GM12801 (cell line): ENCODE measurements around the gene SLC30A1.

Source experiments
- TF ChIP-seq, protein P1 (sequence below): IDR thresholded peaks from one replicate; pipeline ENCODE4 v1.5.1; 2011; ENCODE audit warnings: control low read depth; ENCODE audit not compliant: insufficient read length; ENCODE audit errors: extremely low read depth

SLC30A1 gene

DNA sequence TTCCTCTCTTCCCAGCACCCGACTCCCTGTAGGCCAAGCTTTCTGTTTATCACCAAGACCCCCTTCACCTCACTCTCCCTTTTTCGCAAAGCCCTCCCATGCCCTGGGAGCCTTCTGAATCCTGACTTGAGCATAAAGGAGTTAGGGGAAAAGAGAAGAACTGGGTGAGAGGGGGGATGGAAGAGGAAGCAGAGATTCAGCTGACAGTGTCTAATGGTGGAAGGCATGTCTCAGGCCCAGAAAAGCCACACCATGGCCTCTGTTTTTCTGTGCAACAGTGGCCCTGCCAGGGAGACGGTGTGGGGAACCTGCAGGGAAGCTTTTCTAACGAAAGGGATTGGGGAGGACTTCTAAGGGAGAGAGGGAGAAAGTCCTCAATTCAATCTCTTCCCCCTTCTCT is 32.9 kb upstream of the SLC30A1 start:
- TF ChIP-seq, protein P1, sequence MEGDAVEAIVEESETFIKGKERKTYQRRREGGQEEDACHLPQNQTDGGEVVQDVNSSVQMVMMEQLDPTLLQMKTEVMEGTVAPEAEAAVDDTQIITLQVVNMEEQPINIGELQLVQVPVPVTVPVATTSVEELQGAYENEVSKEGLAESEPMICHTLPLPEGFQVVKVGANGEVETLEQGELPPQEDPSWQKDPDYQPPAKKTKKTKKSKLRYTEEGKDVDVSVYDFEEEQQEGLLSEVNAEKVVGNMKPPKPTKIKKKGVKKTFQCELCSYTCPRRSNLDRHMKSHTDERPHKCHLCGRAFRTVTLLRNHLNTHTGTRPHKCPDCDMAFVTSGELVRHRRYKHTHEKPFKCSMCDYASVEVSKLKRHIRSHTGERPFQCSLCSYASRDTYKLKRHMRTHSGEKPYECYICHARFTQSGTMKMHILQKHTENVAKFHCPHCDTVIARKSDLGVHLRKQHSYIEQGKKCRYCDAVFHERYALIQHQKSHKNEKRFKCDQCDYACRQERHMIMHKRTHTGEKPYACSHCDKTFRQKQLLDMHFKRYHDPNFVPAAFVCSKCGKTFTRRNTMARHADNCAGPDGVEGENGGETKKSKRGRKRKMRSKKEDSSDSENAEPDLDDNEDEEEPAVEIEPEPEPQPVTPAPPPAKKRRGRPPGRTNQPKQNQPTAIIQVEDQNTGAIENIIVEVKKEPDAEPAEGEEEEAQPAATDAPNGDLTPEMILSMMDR = no peak

DNA sequence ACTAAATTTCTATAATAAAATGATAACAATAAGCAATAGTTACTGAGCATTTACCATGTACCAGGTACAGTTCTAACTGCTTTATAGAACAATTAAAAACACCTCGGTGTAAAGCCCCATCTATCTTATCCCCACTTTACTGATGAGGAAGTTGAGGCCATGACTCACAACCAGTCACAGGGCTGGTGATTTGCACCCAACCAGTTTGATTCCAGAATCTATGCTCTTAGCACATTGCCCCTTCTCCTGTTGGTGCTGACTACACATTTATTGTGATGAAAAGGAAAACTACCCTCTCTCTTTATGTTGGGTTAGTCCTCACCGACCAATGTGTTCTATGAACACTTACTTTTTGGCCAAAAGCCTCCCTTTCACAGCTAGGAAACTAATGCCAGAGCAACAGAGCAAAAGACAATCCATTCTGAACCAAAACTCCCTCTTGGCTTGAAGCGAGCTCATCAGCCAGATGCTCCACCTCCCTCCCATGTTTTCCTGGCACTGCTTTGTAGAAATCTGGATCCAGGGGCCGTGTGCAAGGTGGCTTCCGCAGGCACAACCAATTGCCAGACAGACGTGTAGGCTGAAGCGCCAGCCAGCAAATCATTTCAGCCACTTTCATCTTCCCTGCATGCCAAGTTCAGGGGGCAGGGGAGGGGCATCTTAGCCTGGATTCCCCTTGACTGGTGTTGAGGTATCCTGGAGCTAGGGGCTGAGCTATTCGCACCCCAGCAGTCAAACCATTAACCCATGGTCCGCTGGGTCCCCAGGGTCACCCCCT is 32.0 kb upstream of the SLC30A1 start:
- TF ChIP-seq, protein P1 = no peak

DNA sequence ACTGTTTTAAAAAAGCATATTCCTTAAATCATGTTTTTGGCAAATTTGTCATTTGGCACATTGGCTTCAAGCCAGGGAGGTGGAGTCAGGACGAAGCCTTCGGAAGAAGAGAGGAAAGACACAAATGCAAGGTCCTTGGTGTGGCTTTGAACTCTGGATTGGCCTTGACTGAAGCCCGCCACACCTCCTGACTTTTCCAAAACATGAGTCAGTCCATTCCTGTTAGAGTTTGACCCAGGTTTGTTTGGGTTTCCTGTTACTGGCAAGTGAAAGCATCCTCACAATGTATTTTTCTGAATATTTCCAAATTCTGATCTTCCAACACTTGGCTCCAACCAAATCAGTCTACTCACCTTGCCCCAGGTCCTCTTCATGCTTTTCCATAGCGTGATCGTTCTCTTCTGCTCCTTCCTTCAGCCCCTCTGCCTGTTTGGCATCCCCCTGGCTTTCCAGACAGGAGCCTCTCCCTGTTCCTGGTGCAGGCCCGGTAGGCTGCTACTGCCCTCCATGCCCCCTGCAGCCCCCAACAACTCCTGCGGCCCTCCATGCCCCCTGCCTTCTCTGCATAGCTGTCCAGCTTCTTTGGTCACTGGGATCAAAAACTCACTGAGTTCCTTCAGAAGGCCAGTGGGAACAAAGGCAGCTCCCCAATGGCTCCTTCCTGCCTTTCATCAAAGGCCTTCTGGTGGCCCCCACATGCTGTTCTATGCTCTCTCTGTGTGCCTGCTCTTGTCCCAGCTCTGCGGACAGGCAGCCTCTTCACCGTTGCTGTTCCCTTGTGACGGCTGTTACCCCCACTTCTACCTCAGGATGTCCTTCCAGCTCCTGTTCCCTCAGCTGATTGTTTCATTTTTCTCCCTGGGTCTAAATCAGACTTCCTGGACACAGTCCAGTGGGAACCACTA is 30.4 kb upstream of the SLC30A1 start:
- TF ChIP-seq, protein P1 = no peak

DNA sequence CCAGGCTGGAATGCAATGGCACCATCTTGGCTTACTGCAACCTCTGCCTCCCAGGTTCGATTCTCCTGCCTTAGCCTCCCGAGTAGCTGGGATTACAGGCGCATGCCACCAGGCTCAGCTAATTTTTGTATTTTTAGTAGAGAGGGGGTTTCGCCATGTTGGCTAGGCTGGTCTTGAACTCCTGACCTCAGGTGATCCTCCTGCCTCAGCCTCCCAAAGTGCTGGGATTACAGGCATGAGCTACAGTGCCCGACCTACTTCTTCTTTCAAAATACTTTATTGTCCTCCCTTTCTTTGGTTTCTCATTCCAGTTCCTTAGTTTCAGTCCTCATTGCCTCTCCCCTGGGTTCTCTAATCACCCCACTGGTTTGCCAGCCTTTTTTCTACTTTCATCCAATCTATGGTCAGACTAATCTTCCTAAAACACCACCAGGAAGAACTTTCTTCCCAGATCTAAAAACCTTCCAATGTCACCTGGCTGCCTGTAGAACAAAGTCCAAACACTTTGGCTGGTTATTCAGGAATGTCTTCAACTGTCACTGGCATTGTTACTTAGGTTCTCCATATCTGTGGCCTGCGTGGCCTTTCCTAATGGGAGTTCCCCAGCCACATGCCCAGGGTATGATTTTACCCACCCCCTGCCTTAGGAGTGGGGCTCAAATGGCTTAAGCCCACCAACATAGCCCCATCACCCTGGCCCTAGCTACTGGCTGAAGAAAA is 29.0 kb upstream of the SLC30A1 start:
- TF ChIP-seq, protein P1 = no peak

DNA sequence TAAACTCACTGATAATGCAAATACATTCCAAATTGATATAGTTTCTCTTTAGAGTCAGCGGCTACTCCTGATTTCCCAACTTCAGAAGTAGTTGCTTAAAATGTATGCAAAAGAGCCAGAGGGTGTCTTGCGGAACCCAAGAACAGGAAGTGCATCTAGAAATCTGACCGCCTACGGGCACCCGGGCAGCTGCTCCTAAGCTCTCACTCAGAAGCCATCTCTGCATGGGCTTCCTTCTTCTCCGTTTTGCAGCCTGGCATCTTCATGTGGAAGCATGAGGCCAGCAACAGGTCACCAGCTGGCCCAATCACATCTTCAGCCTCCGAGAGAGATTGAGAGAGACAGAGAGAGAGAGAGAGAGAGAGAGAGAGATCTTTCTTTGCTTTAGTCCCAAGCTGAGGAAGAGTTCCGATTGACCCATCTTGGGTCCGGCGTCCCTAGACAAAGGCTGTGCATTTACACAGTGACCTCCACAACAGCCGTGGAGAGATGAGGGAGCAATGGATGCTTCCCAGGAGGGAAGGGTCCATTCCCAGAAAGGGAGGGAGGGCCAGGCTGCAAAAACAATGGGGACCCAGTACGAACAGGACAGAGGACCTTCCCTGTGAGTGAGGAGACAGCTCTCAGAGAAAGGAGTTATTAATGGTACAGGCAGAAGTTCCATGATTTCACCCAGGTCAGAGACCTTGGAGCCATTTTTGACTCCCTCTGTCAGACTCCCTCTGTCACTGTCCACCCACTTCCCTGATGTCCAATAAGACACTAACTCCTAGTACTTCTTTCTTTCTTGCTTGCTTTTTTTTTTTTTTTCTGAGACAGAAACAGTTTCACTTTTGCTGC is 28.2 kb upstream of the SLC30A1 start:
- TF ChIP-seq, protein P1 = no peak

DNA sequence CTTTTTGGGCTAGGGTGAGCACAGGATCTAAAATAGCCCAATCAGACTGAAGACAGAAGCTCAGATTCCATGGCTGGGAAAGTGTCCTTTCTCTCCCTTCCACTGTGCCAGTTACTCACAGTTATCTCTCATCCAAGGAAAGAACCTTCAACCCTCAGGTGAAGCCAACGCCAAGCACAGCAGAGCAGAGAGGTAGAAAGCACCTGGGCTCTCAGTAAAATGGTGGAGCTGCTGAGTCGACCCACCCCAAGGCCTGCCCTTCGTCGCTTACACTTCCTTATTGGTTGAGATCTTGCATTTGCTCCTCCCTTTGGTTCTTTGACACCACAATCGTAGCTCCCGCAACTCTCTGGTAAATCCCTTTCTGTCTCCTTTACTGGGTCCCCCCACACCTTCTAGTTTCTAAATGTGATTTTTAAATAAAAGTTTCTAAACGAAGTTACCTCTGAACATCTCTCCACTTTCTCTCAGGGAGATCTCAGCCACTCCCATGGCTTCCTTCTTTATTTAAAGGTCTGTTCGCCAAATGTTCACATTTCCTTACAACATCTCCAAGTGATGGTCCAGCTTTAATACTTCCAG is 27.5 kb upstream of the SLC30A1 start:
- TF ChIP-seq, protein P1 = no peak
